CD4-positive, CD25-positive, alpha-beta regulatory T cell (primary cell): ENCODE data around the gene IMPG2. TPM values are rescaled to one million over a fixed set of nuclear protein-coding genes. Genes with fewer than 3 reads are reported as not detected.

Experiments used
- ATAC-seq, 2 donors: fragments of 150-1000 bp; cut with Tn5 transposase; one replicate each; pipeline ENCODE4 v1.10.0; 2021; ENCODE audit warnings: low read depth in 2 of 2, moderate number of reproducible peaks in 2 of 2, moderate library complexity in 1 of 2
- DNase-seq, 3 donors: peaks; one replicate each; pipeline versions ENCODE4 v3.0.0 to v3.0.0-alpha.2; 2012 to 2022; ENCODE audit warnings: mixed read lengths in 1 of 3
- H3K27ac ChIP-seq: one replicate; pipeline ENCODE4 v1.7.0; 2013; ENCODE audit warnings: mild to moderate bottlenecking, low read length; ENCODE audit not compliant: insufficient read depth, poor library complexity, severe bottlenecking
- H3K27me3 ChIP-seq: one replicate; pipeline ENCODE4 v1.7.0; 2013; ENCODE audit warnings: low read length; ENCODE audit not compliant: control insufficient read depth, insufficient read depth
- H3K36me3 ChIP-seq: one replicate; pipeline ENCODE4 v1.7.0; 2013; ENCODE audit warnings: mild to moderate bottlenecking, low read length, moderate library complexity; ENCODE audit not compliant: control insufficient read depth, insufficient read depth
- H3K4me1 ChIP-seq: 2 replicates; pipeline ENCODE4 v1.7.0; 2013; ENCODE audit warnings: mild to moderate bottlenecking, low read length; ENCODE audit not compliant: insufficient read depth, control insufficient read depth, poor library complexity, severe bottlenecking
- H3K4me3 ChIP-seq: one replicate; pipeline ENCODE4 v1.7.0; 2013; ENCODE audit warnings: low read depth, mild to moderate bottlenecking, low read length, moderate library complexity
- H3K9me3 ChIP-seq, 2 experiments: 1 replicate in 1 of 2; 2 replicates in 1 of 2; pipeline ENCODE4 v1.7.0; 2013; ENCODE audit warnings: low read length in 2 of 2, mild to moderate bottlenecking in 1 of 2, moderate library complexity in 1 of 2; ENCODE audit not compliant: control insufficient read depth in 2 of 2
- H3K27ac Mint-ChIP-seq, 3 donors: one replicate each; pipeline ENCODE4 v1.8.0; 2020 to 2022; ENCODE audit warnings: mild to moderate bottlenecking in 3 of 3, mixed read lengths in 3 of 3, moderate library complexity in 2 of 3
- H3K27me3 Mint-ChIP-seq: one replicate; pipeline ENCODE4 v1.8.0; 2022; ENCODE audit warnings: mild to moderate bottlenecking, mixed read lengths
- H3K36me3 Mint-ChIP-seq: one replicate; pipeline ENCODE4 v1.8.0; 2020; ENCODE audit warnings: mixed read lengths
- H3K4me1 Mint-ChIP-seq, 4 donors: one replicate each; pipeline ENCODE4 v1.8.0; 2020 to 2022; ENCODE audit warnings: mixed read lengths in 4 of 4, mild to moderate bottlenecking in 1 of 4
- H3K4me3 Mint-ChIP-seq, 4 donors: one replicate each; pipeline ENCODE4 v1.8.0; 2020 to 2022; ENCODE audit warnings: mild to moderate bottlenecking in 4 of 4, mixed read lengths in 4 of 4, moderate library complexity in 3 of 4
- H3K9me3 Mint-ChIP-seq, 7 donors: one replicate each; pipeline ENCODE4 v1.8.0; 2020 to 2022; ENCODE audit warnings: mixed read lengths in 7 of 7, mild to moderate bottlenecking in 3 of 7, moderate library complexity in 2 of 7
- polyA plus RNA-seq, 4 donors: library from polyadenylated mRNA; unstranded; fragments of 300-500 nt; fragmentation: Illumina TruSeq; gene quantifications; one replicate each; pipeline ENCODE4 v1.2.3, GENCODE V29; 2021
- total RNA-seq: library from RNA; stranded (reverse); gene quantifications from one replicate; pipeline ENCODE4 v1.2.3, GENCODE V29; 2022

IMPG2 gene
- total and polyA plus RNA-seq, 5 donors from 2014 or later: 0.02 to 0.35 TPM; not detected in 3

DNA sequence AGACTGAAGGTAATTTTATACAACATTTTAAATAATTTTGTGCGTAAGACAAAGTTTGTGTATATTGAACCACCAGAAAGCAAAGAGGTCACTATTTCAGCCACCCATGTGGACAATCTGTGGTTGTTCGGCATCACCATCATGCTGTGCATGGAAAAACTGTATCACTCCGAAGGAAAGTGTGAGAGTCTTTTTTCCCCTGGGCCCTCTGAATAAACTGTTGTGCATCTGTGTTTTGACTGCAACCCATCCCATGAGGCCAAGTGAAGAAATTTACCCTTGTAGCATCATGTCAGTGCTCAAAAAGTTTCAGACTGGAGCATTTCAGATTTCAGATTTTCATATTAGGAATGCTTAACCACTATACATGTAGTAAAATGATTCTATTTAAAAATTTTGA lies 85.3 kb downstream of the IMPG2 start:
- H3K36me3 Mint-ChIP-seq: no peaks in the 10 kb centered on the region
- H3K4me1 Mint-ChIP-seq: no peaks in the 10 kb centered on the region

DNA sequence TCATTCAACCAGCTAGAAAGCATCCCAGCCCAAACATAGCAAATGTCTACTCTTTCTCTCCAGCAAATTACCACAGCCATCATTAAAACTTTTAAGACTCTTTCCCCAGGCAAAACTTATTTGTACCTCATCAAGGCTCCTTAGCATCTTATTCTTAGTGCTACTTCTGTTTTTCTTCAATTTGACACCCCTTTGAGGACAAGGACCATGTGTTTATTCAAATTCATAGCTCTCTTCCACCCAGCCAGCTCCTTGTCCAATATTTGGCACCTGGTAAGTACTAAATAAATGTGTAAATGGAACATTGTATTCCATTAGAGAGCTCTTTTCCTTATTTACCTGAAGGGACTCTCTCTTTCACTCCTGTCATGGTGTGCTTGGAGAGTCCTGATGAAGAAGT lies 89.8 kb downstream of the IMPG2 start:
- peaks cover 0 to 1% (median 0%) of the 10 kb centered on the region in 7 donors for H3K9me3 Mint-ChIP-seq
- H3K27me3 Mint-ChIP-seq: no peaks in the 10 kb centered on the region
- H3K9me3 ChIP-seq: no peaks in the 10 kb centered on the region
- H3K27ac ChIP-seq: no peak overlapping the region
- H3K4me1 ChIP-seq: no peaks in the 10 kb centered on the region
- no peak for DNase-seq
- no peak overlapping the region for H3K4me3 ChIP-seq
- no peaks in the 10 kb centered on the region for H3K27me3 ChIP-seq
- no peaks in the 10 kb centered on the region for H3K4me1 Mint-ChIP-seq
- no peak overlapping the region for H3K4me3 Mint-ChIP-seq
- no peaks in the 10 kb centered on the region for H3K36me3 Mint-ChIP-seq
- H3K27ac Mint-ChIP-seq: peak overlapping the region in 1 of 3 donors; percentile 33
- ATAC-seq: no peak
- no peaks in the 10 kb centered on the region for H3K36me3 ChIP-seq

More for the DNA sequence above, 85.3 kb downstream of the IMPG2 start:
- DNase-seq (no peak), ATAC-seq (no peak)
- Mint-ChIP-seq H3K27me3 (peaks cover 4% of the 10 kb centered on the region), H3K4me3 (no peak overlapping the region), H3K9me3 (peaks cover 0 to 1% (median 0%) of the 10 kb centered on the region in 7 donors), H3K27ac (no peak overlapping the region)
- Histone ChIP-seq H3K36me3 (no peaks in the 10 kb centered on the region), H3K27ac (no peak overlapping the region), H3K4me3 (no peak overlapping the region), H3K9me3 (no peaks in the 10 kb centered on the region), H3K27me3 (no peaks in the 10 kb centered on the region), H3K4me1 (no peaks in the 10 kb centered on the region)

DNA sequence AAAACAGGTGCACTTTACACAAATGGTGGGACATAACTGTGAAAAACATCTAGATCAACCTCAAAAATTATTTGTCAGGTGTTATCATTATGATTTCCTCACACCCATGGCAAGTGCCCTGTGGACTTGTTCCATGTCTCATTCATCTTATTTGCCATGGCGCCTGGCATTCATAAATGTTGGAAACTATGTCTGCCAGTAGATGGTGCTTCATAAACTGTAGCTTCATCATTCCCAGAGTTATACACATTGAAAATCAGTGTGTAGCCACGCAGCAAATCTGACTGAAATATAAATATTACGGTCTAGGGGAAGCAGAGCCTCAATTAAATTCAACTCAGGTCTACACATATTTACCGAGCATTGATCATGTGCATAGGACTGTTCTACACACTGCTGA lies 90.7 kb downstream of the IMPG2 start:
- Mint-ChIP-seq H3K4me1 (no peaks in the 10 kb centered on the region), H3K4me3 (no peak overlapping the region), H3K27ac (no peak overlapping the region), H3K27me3 (no peaks in the 10 kb centered on the region), H3K36me3 (no peaks in the 10 kb centered on the region), H3K9me3 (peaks cover 0 to 1% (median 0%) of the 10 kb centered on the region in 7 donors)
- no peak for ATAC-seq
- H3K27ac ChIP-seq: no peak overlapping the region
- no peaks in the 10 kb centered on the region for H3K9me3 ChIP-seq
- no peaks in the 10 kb centered on the region for H3K36me3 ChIP-seq
- H3K4me3 ChIP-seq: no peak overlapping the region
- DNase-seq: no peak
- no peaks in the 10 kb centered on the region for H3K4me1 ChIP-seq
- no peaks in the 10 kb centered on the region for H3K27me3 ChIP-seq

DNA sequence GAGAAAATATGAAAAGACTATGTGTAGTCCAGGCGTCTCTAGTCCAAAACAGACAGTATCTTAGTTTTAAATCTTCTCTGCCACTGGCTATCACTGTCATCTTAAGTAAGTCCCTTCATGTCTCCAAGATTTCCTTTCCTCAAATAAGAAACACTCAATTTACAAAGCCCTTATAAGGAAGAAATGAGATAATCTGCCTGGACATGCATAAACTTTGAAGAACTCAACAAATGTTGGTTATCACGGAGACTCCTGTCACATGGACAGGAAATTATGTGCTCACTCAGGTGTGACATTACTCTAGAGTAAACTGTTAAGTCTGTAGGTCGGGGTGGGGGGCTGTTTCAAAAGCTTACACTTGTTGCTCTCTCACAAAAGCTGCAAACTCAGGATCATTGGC lies 91.9 kb downstream of the IMPG2 start:
- Mint-ChIP-seq H3K9me3 (peaks cover 0 to 1% (median 0%) of the 10 kb centered on the region in 7 donors), H3K36me3 (no peaks in the 10 kb centered on the region), H3K27ac (peak overlapping the region in 1 of 3 donors; percentile 30), H3K27me3 (no peaks in the 10 kb centered on the region), H3K4me3 (no peak overlapping the region), H3K4me1 (no peaks in the 10 kb centered on the region)
- Histone ChIP-seq H3K4me1 (no peaks in the 10 kb centered on the region), H3K27ac (no peak overlapping the region), H3K4me3 (no peak overlapping the region), H3K36me3 (no peaks in the 10 kb centered on the region), H3K27me3 (no peaks in the 10 kb centered on the region), H3K9me3 (no peaks in the 10 kb centered on the region)
- no peak for ATAC-seq
- no peak for DNase-seq

DNA sequence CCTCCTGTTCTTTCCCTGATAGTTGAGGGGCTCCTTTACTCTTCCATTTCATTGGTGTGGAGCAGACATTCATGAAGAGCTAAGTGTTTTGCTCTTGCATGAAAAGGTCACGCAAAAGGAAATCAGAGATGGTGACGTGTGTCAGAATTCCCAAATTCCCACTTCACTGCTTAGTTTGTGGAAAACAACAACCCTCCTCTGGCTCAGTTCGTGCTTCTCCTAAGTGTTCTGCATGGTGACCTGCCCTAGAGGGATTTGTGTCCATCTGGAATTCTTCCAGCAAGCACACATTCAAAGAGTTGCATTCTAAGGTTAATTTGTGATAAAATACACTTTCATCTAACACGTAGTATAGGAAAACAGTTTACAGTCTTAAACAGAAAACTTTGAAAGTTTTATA lies 95.6 kb downstream of the IMPG2 start:
- H3K27ac ChIP-seq: no peak overlapping the region
- Mint-ChIP-seq H3K27ac (no peak overlapping the region), H3K4me1 (no peaks in the 10 kb centered on the region), H3K9me3 (peaks cover 0 to 4% (median 1%) of the 10 kb centered on the region in 7 donors), H3K4me3 (no peak overlapping the region), H3K27me3 (peaks cover 4% of the 10 kb centered on the region), H3K36me3 (no peaks in the 10 kb centered on the region)
- DNase-seq (no peak), ATAC-seq (no peak)
- H3K4me3 ChIP-seq: no peak overlapping the region
- no peaks in the 10 kb centered on the region for H3K27me3 ChIP-seq
- H3K4me1 ChIP-seq: no peaks in the 10 kb centered on the region
- no peaks in the 10 kb centered on the region for H3K9me3 ChIP-seq
- no peaks in the 10 kb centered on the region for H3K36me3 ChIP-seq

DNA sequence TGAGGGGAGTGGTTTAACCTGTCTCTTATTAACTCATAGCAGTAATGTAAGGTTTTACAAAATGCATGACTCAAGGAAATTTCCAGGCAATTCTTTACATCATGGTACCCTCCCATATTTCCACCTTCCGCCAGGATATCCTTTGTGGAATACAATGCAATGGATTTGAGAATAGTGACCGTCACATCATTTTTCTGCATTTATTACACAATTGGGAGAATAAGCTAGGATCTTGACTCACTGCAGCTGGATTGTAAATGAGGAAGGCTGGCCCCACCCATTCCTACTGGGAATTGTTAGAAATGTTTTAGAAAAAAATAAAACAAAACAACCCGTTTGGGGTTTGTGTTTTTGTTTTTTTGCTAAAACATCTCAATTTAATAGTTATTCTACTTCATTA lies 97.4 kb downstream of the IMPG2 start:
- Histone ChIP-seq H3K36me3 (no peaks in the 10 kb centered on the region), H3K4me3 (no peak overlapping the region), H3K4me1 (no peaks in the 10 kb centered on the region), H3K27ac (no peak overlapping the region), H3K27me3 (no peaks in the 10 kb centered on the region), H3K9me3 (no peaks in the 10 kb centered on the region)
- DNase-seq (no peak), ATAC-seq (no peak)
- Mint-ChIP-seq H3K9me3 (peaks cover 0 to 6% (median 2%) of the 10 kb centered on the region in 7 donors), H3K4me1 (no peaks in the 10 kb centered on the region), H3K36me3 (no peaks in the 10 kb centered on the region), H3K4me3 (no peak overlapping the region), H3K27ac (no peak overlapping the region), H3K27me3 (peaks cover 4% of the 10 kb centered on the region)

DNA sequence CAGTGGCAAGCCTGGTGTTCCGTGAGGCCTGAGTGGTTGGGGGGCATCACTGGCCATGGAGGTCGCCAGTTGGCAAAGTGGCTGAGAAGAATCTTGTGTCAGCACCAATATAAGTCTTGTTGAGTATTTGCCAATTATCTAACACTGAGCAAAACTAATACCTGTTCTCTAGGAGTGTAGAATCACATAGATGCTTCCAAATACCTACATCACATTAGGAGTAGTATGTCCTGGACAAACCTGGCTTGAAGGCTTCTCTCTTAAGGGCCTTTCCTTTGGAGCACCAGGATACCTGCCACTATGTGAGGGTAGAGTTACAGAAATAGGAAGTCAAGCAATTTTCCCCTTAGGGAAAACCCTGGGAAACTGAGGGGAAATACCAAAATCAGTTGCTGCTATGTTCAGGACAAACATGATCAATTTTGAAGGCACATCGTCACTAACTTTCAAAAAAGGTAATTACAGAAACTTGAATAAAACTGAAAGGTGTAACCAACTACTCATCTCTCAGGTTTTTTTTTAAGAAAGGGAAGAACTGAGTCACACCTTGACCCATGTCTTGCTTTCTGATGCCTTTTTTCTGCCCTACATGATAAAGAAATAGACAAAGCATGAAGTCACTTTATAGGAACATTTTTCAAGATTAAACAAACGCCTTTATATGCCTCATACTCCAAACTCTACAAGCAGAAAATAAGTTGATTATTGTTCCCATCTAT lies 100.4 kb downstream of the IMPG2 start:
- Mint-ChIP-seq H3K36me3 (no peaks in the 10 kb centered on the region), H3K4me3 (no peak overlapping the region), H3K27me3 (peaks cover 4% of the 10 kb centered on the region), H3K4me1 (no peaks in the 10 kb centered on the region), H3K27ac (no peak overlapping the region), H3K9me3 (peaks cover 0 to 6% (median 2%) of the 10 kb centered on the region in 7 donors)
- no peaks in the 10 kb centered on the region for H3K9me3 ChIP-seq
- no peak for DNase-seq
- H3K4me3 ChIP-seq: no peak overlapping the region
- H3K27me3 ChIP-seq: no peaks in the 10 kb centered on the region
- H3K36me3 ChIP-seq: no peaks in the 10 kb centered on the region
- H3K4me1 ChIP-seq: no peaks in the 10 kb centered on the region
- no peak overlapping the region for H3K27ac ChIP-seq
- ATAC-seq: no peak
